Measurements from ENCODE around the gene PRKAR2B. TPM values are rescaled to one million over a fixed set of nuclear protein-coding genes. Genes with fewer than 3 reads are reported as not detected.
"Not testable (repeated sequence)": the region's sequence is repeated elsewhere in the genome, so short reads cannot be mapped to it uniquely, and the experiment has no call there.

PRKAR2B gene
- total RNA-seq, 1 donor from 2014 or later, result 7.8 TPM

DNA sequence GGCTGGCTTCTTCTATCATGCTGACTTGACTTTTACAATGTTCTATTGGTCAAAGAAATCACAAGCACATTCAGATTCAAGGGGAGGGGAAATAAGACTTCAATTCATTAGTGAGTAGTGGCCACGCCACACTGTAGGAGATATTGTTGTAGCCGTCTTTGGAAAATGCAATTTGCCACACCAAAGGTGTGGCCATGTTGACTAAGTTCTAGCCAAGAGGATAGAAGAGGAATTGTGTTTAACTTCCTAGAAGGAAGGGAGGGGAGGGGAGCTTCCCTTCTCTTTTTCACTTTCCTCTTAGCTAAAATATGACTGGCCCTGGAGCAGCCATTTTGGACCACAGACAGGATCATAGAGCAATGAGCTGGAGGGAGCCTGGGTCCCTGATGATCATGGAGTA lies 3.4 kb upstream of the PRKAR2B start:
- Mint-ChIP-seq H3K4me3 (no peak overlapping the region), H3K4me1 (peaks cover 13% of the 10 kb centered on the region), H3K9me3 (peaks cover 12% of the 10 kb centered on the region), H3K27me3 (ENCODE audit: low read depth) (no peaks in the 10 kb centered on the region), H3K27ac (no peak overlapping the region), H3K36me3 (no peaks in the 10 kb centered on the region)
- TF ChIP-seq, protein P1, sequence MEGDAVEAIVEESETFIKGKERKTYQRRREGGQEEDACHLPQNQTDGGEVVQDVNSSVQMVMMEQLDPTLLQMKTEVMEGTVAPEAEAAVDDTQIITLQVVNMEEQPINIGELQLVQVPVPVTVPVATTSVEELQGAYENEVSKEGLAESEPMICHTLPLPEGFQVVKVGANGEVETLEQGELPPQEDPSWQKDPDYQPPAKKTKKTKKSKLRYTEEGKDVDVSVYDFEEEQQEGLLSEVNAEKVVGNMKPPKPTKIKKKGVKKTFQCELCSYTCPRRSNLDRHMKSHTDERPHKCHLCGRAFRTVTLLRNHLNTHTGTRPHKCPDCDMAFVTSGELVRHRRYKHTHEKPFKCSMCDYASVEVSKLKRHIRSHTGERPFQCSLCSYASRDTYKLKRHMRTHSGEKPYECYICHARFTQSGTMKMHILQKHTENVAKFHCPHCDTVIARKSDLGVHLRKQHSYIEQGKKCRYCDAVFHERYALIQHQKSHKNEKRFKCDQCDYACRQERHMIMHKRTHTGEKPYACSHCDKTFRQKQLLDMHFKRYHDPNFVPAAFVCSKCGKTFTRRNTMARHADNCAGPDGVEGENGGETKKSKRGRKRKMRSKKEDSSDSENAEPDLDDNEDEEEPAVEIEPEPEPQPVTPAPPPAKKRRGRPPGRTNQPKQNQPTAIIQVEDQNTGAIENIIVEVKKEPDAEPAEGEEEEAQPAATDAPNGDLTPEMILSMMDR (IDR thresholded peaks at IDR 0.05; ENCODE audit: unreplicated experiment), result no peak
- DNase-seq (ENCODE audit: low spot score in 2 of 2, unreplicated experiment in 2 of 2), result no peak

DNA sequence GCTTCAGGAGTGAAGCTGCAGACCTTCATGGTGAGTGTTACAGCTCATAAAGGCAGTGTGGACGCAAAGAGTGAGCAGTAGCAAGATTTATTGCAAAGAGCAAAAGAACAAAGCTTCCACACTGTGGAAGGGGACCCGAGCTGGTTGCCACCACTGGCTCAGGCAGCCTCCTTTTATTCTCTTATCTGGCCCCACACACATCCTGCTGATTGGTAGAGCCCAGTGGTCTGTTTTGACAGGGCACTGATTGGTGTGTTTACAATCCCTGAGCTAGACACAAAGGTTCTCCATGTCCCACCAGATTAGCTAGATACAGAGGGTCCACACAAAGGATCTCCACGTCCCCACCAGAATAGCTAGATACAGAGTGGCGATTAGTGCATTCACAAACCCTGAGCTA lies 2.7 kb upstream of the PRKAR2B start:
- H3K4me3 Mint-ChIP-seq; DNase-seq (ENCODE audit: low spot score in 2 of 2, unreplicated experiment in 2 of 2); H3K27ac Mint-ChIP-seq; H3K9me3 Mint-ChIP-seq; H3K36me3 Mint-ChIP-seq; H3K27me3 Mint-ChIP-seq (ENCODE audit: low read depth): not testable (repeated sequence)
- H3K4me1 Mint-ChIP-seq, result peaks cover 18% of the 10 kb centered on the region

DNA sequence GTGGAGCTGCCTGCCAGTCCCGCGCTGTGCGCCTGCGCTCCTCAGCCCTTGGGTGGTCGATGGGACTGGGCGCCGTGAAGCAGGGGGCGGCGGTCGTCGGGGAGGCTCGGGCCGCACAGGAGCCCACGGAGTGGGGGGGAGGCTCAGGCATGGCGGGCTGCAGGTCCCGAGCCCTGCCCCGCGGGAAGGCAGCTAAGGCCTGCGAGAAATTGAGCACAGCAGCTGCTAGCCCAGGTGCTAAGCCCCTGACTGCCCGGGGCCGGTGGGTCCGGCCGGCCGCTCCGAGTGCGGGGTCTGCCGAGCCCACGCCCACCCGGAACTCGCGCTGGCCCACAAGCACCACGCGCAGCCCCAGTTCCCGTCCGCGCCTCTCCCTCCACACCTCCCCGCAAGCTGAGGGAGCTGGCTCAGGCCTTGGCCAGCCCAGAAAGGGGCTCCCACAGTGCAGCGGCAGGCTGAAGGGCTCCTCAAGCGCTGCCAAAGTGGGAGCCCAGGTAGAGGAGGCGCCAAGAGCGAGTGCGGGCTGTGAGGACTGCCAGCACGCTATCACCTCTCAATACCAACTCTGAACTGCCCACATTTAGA lies 2.1 kb upstream of the PRKAR2B start:
- DNase-seq (ENCODE audit: low spot score in 2 of 2, unreplicated experiment in 2 of 2); H3K27me3 Mint-ChIP-seq (ENCODE audit: low read depth); H3K27ac Mint-ChIP-seq; H3K36me3 Mint-ChIP-seq; H3K4me3 Mint-ChIP-seq; H3K9me3 Mint-ChIP-seq: not testable (repeated sequence)
- H3K4me1 Mint-ChIP-seq, result peaks cover 18% of the 10 kb centered on the region

DNA sequence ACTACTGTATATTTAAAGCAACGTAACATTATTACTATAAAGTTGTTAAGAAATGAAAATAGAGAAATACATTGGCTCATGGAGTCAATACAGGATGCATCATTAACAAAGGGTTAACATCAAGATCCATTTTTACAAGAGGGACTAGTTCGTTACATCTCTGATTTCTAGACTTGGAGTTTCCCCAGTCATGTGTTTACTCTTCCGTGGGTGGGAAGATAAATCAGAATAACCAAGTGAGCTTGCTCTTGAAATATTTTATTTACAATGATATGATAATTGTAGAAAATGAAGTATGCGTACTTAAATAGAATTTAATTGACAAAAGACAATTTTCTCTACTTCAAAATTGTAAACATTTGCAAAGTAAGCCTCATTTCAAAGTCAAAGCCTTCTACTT lies 1.0 kb upstream of the PRKAR2B start:
- Mint-ChIP-seq H3K27ac (no peak overlapping the region), H3K9me3 (no peaks in the 10 kb centered on the region), H3K27me3 (ENCODE audit: low read depth) (no peaks in the 10 kb centered on the region), H3K4me1 (peaks cover 18% of the 10 kb centered on the region), H3K4me3 (peak overlapping the region; percentile 66), H3K36me3 (no peaks in the 10 kb centered on the region)
- no peak for DNase-seq (ENCODE audit: low spot score in 2 of 2, unreplicated experiment in 2 of 2)
- TF ChIP-seq, protein P1 (IDR thresholded peaks at IDR 0.05; ENCODE audit: unreplicated experiment), result no peak

DNA sequence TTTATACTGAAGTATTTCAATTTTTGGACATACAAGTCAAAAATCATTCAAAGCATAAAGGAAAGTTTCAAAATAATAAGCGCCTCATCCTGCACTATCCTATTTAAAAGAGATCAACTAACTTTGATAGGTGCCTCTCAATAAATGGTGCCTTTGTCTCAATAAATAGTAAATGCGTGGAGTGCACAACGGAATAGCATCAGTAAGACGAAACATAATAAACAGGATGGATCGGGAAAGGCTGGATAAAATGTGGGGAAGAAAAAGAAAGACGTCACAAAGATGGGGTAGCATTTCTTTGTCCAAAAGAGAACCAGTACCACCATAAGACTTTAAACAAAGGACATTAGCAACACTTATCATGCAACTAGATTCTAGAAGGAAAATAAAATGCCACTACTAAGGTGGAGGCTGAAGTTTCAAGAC lies 571 bp upstream of the PRKAR2B start:
- TF ChIP-seq, protein P1 (IDR thresholded peaks at IDR 0.05; ENCODE audit: unreplicated experiment), result no peak
- no peaks in the 10 kb centered on the region for H3K9me3 Mint-ChIP-seq
- no peaks in the 10 kb centered on the region for H3K27me3 Mint-ChIP-seq (ENCODE audit: low read depth)
- peaks cover 18% of the 10 kb centered on the region for H3K4me1 Mint-ChIP-seq
- peak overlapping the region; percentile 66 for H3K4me3 Mint-ChIP-seq
- DNase-seq (ENCODE audit: low spot score in 2 of 2, unreplicated experiment in 2 of 2), result no peak
- H3K36me3 Mint-ChIP-seq, result no peaks in the 10 kb centered on the region
- H3K27ac Mint-ChIP-seq, result peak overlapping the region; percentile 67

DNA sequence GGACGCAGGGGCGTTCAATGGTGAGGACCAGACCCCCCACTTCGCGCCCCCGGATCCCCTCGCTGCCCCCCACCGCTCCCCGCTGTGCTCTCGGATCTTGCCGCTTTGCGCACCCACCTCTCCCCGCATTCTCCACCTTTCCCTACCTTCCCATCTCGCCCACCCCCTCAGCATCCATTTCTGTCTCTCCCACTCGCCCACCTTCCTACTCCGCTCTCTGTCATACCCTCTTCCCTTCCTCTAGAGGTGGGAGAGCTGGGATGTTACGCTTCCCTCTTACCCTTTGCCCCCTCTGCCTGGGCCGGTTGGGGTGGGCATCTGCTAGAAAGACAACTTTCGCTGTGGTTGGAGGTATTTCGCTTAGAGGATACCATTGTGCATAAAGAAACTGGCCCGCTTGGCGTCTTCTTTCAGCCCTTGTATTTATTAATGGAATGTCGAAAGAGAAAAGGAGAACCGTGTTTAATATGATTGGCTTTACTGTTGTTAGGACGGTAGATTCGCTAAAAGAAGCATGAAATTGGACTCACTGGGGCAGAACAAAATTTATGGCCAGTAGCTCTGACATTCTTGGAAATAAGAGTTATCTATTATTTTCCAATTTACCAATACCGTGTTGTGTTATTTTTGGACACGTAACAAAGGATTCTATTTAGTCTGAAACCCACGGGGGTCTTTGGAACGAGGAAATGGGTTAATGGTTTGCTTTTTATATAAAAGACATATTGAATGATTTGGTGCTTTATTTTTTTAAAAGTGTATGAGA lies 873 bp downstream of the PRKAR2B start:
- Mint-ChIP-seq H3K27ac (peak overlapping the region; percentile 78), H3K4me3 (peak overlapping the region; percentile 92), H3K36me3 (no peaks in the 10 kb centered on the region), H3K4me1 (peaks cover 25% of the 10 kb centered on the region), H3K27me3 (ENCODE audit: low read depth) (no peaks in the 10 kb centered on the region), H3K9me3 (no peaks in the 10 kb centered on the region)
- TF ChIP-seq, protein P1 (IDR thresholded peaks at IDR 0.05; ENCODE audit: unreplicated experiment), result no peak
- DNase-seq (ENCODE audit: low spot score in 2 of 2, unreplicated experiment in 2 of 2), result peak in 1 of 2 experiments; percentile 41

Data from mesothelial cell of epicardium (in vitro differentiated cells).